Stimulated activated CD8-positive, alpha-beta memory T cell treated with anti-CD3 and anti-CD28 coated beads, Interleukin-12 subunit alpha, Interleukin-12 subunit beta, amount 100 ng/mL, for 24 hours (primary cell): ENCODE measurements around the gene TMPRSS6.

Experiments
- DNase-seq: peaks from one replicate; pipeline ENCODE4 v3.0.0-alpha.2; 2020; ENCODE audit errors: extremely low read depth

The TMPRSS6 gene

GRCh38 chr22:37028692-37029674, 80.5 kb downstream of the TMPRSS6 start:
- no peak for DNase-seq

GRCh38 chr22:37027556-37027955, 82.0 kb downstream of the TMPRSS6 start:
- DNase-seq: no peak

DNA sequence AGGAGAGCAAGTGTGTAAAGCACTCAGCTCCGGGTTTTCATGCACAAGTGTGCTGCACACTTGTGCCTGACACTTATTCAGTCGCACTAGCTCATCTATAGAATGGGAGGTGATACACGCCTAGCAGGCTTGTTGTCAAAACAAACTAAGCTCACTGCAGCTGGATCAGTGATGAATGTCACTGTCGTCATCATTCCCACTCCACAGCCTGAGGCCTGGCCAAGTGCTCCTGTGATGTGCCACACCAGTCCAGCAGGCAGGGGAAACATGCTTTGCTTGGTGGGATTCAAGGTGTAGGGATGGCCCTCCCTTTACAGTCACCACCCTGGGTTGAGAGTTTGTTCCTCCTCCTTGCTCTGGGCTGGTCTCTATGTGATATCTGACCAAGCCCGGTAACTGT, 83.2 kb downstream of the TMPRSS6 start:
- DNase-seq: no peak

- no peak for DNase-seq
Measured at GRCh38 chr22:37025500-37026070, 83.9 kb downstream of the TMPRSS6 start.

- no peak for DNase-seq
Measured at GRCh38 chr22:37024339-37025157, 85.0 kb downstream of the TMPRSS6 start.

GRCh38 chr22:37023743-37024338, 85.7 kb downstream of the TMPRSS6 start:
- no peak for DNase-seq

- no peak for DNase-seq
Measured at GRCh38 chr22:37022483-37023337, 86.8 kb downstream of the TMPRSS6 start.

DNA sequence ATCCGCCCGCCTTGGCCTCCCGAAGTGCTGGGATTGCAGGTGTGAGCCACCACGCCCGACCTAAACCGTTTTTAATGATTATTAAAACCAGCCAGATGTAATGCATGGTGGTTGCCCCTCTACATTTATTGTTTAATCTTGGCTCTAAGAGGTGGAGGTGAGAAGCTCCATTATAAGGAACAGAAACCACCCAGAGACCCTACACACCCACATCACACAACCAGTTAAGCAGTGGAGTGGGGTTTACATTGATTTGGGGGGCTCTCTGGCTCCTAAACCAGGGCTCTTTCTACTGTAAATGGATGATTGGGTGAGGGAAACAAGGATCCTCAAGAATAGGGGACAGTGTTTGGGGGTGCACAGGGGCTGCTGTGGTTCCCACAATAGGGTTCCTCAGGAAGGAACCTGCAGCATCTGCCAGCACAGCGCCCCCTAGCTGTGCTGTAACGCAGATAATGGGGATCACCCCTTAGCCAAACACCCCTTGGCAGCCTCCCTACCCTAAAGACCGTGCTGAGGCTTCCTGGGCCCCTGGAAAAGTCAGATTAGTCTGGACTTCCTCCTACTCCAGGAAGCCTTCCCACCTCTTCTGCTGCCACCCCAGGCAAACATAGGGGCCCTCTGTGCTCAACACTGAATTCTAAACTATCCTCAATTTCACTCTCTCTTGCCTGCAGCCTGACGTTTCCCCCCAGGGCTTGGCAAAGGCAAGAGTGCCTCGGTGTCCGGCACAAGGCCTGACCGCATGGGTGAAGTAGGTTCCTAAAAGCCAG, 87.6 kb downstream of the TMPRSS6 start:
- DNase-seq: no peak

DNA sequence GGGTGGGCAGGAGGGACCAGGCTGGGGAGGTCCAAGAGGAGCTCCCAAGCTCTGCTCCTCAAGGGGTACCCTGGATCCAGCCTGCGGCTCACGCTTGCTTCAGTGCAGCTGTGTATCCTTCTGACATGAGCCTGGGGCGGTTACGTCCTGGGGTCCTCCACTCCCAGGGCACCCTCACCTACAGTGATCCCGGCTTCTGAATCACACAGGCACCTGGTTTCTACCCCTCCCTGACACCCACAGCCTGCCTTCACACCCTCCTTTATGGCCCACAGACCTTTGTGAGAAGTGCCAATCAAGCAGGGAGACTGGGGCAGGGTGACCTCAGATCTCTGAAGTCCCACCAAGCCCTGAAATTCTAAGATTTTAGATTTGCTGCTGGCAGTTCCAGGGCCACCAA, 88.5 kb downstream of the TMPRSS6 start:
- DNase-seq: no peak

- DNase-seq: no peak
Measured at GRCh38 chr22:37020192-37020479, 89.4 kb downstream of the TMPRSS6 start.

GRCh38 chr22:37019309-37020191, 90.0 kb downstream of the TMPRSS6 start, which contains the start of the genes MPST and TST:
TSS of gene MPST (plus strand) at chr22:37019742. CDS start at chr22:37019837, 95 bp downstream.
TSS of gene TST (minus strand) at chr22:37019447. CDS start at chr22:37018732, 715 bp downstream.
- no peak for DNase-seq

GRCh38 chr22:37018815-37019308, 90.7 kb downstream of the TMPRSS6 start:
- DNase-seq: no peak

DNA sequence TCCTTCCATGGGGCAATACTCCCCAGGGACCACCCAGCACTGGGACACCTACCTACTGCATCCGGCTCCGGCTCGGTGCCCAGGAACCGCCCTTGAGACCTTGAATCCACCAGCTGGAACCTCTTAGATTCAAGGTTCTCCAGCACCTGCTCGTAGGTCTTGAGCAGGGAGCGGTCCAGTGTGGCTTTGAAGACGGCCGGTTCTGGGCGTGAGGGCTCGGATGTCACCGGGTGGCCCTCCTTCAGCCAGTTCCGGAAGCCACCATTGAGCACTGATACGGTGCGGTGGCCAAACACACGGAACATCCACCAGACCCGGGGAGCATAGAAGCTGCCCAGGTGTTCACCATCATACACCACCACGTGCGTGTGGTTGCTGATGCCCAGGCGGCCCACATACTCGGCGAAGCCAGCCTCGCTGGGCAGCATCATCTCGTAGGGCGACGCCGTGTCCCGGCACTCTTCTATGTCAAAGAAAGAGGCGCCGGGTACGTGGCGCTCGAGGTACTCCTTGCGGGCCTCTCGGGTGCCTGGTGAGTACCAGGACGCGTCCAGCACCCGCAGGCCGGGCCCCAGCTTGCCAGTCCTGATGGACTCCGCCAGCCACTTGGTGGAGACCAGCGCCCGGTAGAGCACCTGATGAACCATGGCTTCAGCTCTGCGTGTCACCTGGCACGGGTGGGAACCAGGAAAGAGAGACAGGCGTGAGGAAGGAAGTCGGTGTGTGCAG, 91.3 kb downstream of the TMPRSS6 start:
- no peak for DNase-seq

- no peak for DNase-seq
Measured at GRCh38 chr22:37017356-37017755, 92.2 kb downstream of the TMPRSS6 start.

GRCh38 chr22:37016134-37016910, 93.2 kb downstream of the TMPRSS6 start:
- no peak for DNase-seq

DNA sequence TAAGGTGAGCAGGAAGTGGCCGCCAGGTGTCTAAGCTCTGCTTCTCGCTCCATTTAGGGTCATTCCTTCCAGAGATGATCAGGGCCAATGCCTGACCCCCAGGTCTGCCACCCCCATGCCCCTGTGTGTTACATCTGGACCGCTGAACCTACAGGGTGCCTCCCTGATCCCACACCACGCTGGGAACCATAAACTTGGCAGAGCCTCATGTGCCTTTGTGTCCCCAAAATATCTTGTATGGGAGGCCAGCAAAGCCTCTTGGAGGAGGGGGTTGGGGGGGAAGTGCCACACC, 94.0 kb downstream of the TMPRSS6 start:
- no peak for DNase-seq
